ENCODE results near the gene PACRG.

PACRG gene

GRCh38 chr6:163200694-163201093 is 472.9 kb downstream of the PACRG start:
- DNase-seq (ENCODE audit: low read depth) = no peak

GRCh38 chr6:163201855-163202254 is 474.1 kb downstream of the PACRG start:
- DNase-seq (ENCODE audit: low read depth) = no peak

DNA sequence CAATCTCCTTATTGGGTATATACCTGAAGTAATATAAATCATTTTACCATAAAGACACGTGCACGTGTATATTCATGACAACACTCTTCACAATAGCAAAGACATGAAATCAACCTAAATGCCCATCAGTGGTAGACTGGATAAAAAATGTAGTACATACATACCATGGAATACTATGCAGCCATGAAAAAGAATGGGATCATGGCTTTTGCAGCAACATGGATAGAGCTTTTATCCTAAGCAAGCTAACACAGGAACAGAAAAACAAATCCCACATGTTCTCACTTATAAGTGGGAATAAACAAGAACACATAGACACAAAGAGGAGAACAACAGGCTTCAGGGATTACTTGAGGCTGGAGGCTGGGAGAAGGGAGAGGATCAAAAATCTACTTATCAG is 478.4 kb downstream of the PACRG start:
- DNase-seq (ENCODE audit: low read depth) = no peak

- no peak for DNase-seq (ENCODE audit: low read depth)
These were observed 479.9 kb downstream of the PACRG start for GRCh38 chr6:163207431-163208383.

DNA sequence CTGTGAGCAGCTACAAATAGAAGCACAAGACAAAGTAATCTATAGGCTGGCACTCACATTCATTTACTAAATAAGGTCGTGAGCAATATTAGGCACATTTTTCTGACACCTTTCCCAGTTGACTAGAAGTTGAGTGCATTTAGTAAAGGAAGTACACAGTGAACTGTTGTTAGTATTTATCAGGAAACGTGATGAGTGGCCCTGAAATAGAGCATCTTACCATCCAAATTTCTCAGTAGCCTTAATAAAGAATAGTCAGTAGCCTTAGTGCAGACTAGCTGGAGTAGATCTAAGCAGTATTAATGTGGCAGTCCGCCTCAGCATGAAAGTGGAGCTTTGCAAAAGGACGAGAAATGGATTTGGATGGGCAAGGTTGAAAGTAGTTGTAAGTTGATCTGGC is 481.2 kb downstream of the PACRG start:
- no peak for DNase-seq (ENCODE audit: low read depth)

DNA sequence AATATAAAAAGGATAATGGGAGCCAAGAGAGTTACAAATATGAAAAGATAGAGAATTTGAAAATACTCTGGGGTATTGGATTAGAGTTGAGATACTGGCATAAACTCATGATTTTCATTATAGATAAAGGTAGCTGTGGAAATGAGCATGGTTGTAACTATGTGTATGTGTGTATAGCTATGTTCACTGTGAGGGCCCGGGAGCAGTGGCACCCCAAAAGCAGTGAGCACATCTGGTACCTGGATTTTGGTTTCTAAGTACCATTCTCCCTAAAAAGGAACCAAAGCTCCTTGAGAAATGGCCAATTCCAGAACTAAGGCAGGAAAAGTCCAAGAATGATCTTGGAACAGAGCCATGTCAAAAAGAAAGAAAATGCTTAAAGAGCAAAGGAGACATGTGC is 484.3 kb downstream of the PACRG start:
- DNase-seq (ENCODE audit: low read depth) = no peak

GRCh38 chr6:163214259-163214658 is 486.5 kb downstream of the PACRG start:
- DNase-seq (ENCODE audit: low read depth) = no peak

- DNase-seq (ENCODE audit: low read depth) = no peak
These were observed 490.7 kb downstream of the PACRG start for GRCh38 chr6:163218361-163218894.

DNA sequence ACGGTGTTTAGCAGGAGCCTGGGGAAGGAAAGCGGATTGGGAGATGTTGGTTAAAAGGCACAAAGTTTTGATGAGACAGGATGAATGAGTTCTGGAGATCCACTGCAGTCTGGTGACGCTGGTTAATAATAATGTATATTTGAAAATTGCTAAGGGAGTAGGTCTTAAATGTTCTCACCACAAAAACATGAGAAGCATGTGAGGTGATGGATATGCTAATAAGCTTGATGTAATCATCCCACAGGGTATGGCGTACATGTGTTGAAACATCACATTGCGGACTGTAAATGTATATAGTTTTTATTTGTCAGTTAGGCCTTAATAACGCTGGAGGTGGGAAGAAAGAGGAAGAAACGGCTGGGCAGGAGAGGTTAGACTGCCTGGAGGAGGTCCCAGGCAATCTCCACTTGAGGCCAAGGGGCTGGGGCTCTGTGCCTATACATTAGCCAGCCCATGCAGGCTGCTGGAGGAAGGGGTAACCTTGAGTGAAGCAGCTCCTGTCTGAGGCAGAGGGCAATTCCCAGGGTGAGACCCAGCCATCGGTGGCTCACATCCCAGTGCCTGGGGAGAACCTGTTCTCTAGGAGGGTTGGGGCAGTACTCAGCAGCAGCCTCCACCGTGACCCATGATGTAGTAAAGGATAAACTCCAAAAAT is 498.5 kb downstream of the PACRG start:
- DNase-seq (ENCODE audit: low read depth) = no peak

- no peak for DNase-seq (ENCODE audit: low read depth)
These were observed 499.2 kb downstream of the PACRG start for GRCh38 chr6:163226836-163227485.

DNA sequence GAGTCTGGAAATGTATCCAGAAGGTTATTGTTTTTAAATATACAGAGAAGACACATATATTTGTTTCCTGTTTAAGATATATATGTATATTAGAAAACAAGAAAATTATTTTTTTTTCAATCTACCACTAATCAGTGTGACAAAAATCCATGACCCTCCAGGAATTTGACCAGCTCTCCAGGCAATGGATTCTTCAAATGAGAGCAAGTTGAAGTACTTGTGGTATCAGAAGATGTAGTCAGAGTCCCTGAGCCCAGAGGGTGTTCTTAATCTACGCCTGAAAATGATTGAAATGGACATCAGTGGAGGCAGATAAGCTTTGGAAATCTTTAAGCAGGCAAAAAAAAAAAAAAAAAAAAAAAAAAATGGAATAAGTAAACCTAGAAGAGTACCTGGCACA is 500.3 kb downstream of the PACRG start:
- no peak for DNase-seq (ENCODE audit: low read depth)

DNA sequence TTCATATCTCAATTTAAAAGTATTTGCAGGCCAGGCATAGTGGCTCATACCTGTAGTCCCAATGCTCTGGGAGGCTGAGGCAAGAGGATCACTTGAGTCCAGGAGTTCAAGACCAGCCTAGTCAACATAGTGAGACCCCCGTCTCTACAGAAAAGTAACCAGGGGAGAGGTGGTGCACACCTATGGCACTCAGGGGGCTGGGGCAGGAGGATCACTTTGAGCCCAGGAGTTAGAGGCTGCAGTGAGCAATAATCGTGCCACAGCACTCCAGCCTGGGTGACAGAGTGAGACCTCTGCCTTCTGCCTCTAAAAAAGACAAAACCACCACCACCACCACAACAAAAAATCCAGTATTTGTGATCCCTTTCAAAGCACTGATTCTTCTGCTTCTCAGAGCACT is 501.3 kb downstream of the PACRG start:
- no peak for DNase-seq (ENCODE audit: low read depth)

GRCh38 chr6:163230901-163231300 is 503.1 kb downstream of the PACRG start:
- DNase-seq (ENCODE audit: low read depth) = no peak

DNA sequence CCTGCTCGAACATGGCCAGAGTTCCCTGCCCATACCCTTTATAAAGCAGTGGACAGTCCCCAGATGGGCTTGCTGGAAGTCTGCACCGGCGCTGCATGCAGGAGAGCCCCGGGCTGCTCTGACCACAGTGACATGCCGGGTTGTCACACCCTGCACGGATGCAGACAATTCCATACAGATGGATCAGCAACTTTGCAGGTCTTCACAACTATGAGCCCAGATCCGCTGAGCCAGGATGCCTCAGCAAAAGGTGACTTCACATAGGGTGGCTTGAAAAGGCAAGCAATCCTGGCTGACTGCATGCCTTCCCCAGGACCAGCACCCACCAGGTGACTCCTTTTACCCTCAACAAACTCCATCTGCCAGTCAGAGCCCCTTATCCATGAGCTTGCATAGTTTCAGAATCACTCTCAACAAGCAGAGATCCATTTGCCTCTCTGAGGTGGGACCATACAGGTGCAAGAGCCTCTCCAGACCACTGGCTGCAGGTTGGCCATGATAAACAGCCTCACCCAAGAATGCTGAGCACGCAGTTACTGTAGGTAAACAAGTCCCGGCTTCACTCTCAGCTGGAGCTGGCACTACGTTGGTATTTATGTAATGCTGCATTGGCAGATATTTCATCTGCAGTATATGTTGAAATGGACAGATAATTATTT is 503.7 kb downstream of the PACRG start:
- DNase-seq (ENCODE audit: low read depth) = no peak

DNA sequence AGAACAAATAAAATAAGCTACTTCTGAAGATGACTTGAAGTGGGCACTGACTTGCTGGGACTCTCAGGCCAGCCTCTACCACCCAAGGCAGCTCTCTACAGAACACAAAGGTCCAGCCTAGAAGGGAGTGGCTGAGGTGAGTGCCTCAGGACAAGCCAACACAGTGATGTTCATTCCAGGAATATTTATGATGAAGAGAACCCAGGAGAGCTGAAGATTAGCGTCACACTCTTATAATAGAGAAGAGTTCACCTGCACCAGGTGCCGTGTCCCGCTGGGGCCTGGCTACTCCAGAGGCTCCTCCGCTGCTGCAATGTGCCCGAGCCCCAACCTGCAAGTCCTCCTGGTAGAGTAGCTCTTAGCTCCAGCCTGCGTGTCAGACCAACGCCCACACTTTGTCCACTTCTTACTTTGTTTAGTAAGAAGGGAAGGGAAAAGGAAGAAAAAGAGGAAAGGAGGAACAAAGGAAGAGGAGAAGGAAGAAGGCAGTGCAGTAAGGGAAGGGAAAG is 504.3 kb downstream of the PACRG start:
- no peak for DNase-seq (ENCODE audit: low read depth)

GRCh38 chr6:163232649-163233048 is 504.9 kb downstream of the PACRG start:
- DNase-seq (ENCODE audit: low read depth) = no peak

DNA sequence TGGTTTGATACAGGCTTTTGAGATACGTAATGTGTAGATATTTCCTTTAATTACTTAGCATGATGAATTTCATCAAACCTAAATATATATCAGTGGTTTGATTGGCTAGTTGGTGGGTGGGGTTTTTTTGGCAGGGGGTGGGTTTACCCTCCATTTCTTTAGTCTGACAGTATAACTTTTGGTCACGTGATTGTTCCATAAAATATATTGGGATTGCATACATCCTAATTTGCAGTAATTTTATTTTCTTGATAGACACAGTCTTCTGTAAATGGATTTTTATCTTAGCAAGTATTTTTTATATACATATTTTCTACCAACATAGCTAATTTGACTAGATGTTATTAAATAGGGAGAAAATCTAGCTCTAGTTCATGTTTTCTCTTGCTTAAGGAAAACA is 509.3 kb downstream of the PACRG start:
- no peak for DNase-seq (ENCODE audit: low read depth)

- no peak for DNase-seq (ENCODE audit: low read depth)
These were observed 512.0 kb downstream of the PACRG start for GRCh38 chr6:163239572-163240340.

DNA sequence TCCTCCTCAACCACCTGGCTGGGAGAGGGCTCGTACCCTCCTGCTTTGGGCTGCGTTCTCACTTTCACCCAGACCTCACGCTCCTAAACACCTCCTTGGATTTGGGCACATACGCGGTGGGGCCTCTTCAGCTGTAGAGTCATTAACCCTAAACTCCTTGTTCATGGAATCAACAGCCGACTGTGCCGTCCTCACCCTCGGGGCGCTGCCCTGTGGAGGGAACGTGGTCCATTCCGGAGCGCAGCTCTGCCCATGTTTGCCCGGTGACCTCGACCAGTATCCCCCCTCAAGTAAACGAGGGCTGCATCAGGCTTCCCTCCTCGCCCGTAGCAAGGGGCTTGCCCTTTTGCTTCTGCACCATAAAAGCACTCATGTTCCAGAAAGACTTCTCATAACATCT is 512.8 kb downstream of the PACRG start:
- DNase-seq (ENCODE audit: low read depth) = no peak

GRCh38 chr6:163241683-163242082 is 513.9 kb downstream of the PACRG start:
- DNase-seq (ENCODE audit: low read depth) = no peak

- DNase-seq (ENCODE audit: low read depth) = no peak
These were observed 515.3 kb downstream of the PACRG start for GRCh38 chr6:163243083-163243482.

Measured in HS-27A (cell line).